Cerebellar cortex (tissue), 1 donor: Measurements from ENCODE around the gene BRD9.
"Not testable (repeated sequence)": the region's sequence is repeated elsewhere in the genome, so short reads cannot be mapped to it uniquely, and the experiment has no call there.

ENCODE experiments used
- DNase-seq: peaks from one replicate; pipeline ENCODE4 v3.0.0-alpha.2; 2015; ENCODE audit warnings: low spot score

Gene BRD9

GRCh38 chr5:902129-902916 lies 9.7 kb upstream of the BRD9 start:
- no peak for DNase-seq

- no peak for DNase-seq
Observed at GRCh38 chr5:900781-901180, 8.2 kb upstream of the BRD9 start.

GRCh38 chr5:893711-894110 lies 1.1 kb upstream of the BRD9 start:
- no peak for DNase-seq

GRCh38 chr5:893137-893506 lies 521 bp upstream of the BRD9 start:
- no peak for DNase-seq

- DNase-seq, result peak; percentile 16
Observed at GRCh38 chr5:891837-892393, 686 bp downstream of the BRD9 start.

- peak; percentile 73 for DNase-seq
Observed at GRCh38 chr5:891117-891836, 1.3 kb downstream of the BRD9 start.

- no peak for DNase-seq
Observed at GRCh38 chr5:889075-889710, 3.4 kb downstream of the BRD9 start.

- peak; percentile 10 for DNase-seq
Observed at GRCh38 chr5:888638-889035, 4.0 kb downstream of the BRD9 start.

GRCh38 chr5:887947-888637 lies 4.5 kb downstream of the BRD9 start:
- no peak for DNase-seq

GRCh38 chr5:886716-887325 lies 5.8 kb downstream of the BRD9 start:
- no peak for DNase-seq

- no peak for DNase-seq
Observed at GRCh38 chr5:886036-886435, 6.6 kb downstream of the BRD9 start.

GRCh38 chr5:885529-885928 lies 7.1 kb downstream of the BRD9 start:
- peak; percentile 47 for DNase-seq

- no peak for DNase-seq
Observed at GRCh38 chr5:885127-885442, 7.5 kb downstream of the BRD9 start.

GRCh38 chr5:884345-885126 lies 8.1 kb downstream of the BRD9 start:
- no peak for DNase-seq

- peak; percentile 66 for DNase-seq
Observed at GRCh38 chr5:883475-884181, 9.0 kb downstream of the BRD9 start.

GRCh38 chr5:882253-883183 lies 10.1 kb downstream of the BRD9 start:
- DNase-seq, result no peak

GRCh38 chr5:881551-881935 lies 11.1 kb downstream of the BRD9 start:
- no peak for DNase-seq

- DNase-seq, result no peak
Observed at GRCh38 chr5:880816-881550, 11.6 kb downstream of the BRD9 start.

GRCh38 chr5:878677-879076 lies 13.9 kb downstream of the BRD9 start:
- not testable (repeated sequence) for DNase-seq
